SU-DHL-6 (cell line): ENCODE results near the gene GOLM1.

Source experiments
- CTCF ChIP-seq: fragments of 200-600 bp; sonication (generic); IDR thresholded peaks from one replicate; pipeline ENCODE4 v1.5.1; 2017; ENCODE audit warnings: antibody characterized with exemption, mild to moderate bottlenecking, low read length, moderate library complexity; ENCODE audit not compliant: insufficient read depth, poor library complexity, severe bottlenecking
- EZH2phosphoT487 ChIP-seq: fragments of 200-600 bp; sonication (generic), shearing (Covaris generic); conservative IDR thresholded peaks from 2 replicates; pipeline ENCODE4 v1.6.1; 2018; ENCODE audit warnings: mild to moderate bottlenecking, antibody characterized with exemption, low read length, moderate library complexity, mixed read lengths

GRCh38 chr9:86020731-86021130 lies 78.6 kb downstream of the GOLM1 start:
- TF ChIP-seq EZH2phosphoT487: no peak
- TF ChIP-seq CTCF: no peak
